Ovary (tissue), 9 donors: ENCODE measurements around the gene AGFG2. TPM values are rescaled to one million over a fixed set of nuclear protein-coding genes. Genes with fewer than 3 reads are reported as not detected.

ENCODE experiments used
- DNase-seq, 5 donors: peaks; one replicate each; pipeline ENCODE4 v3.0.0-alpha.2; 2019 to 2020
- H3K27ac ChIP-seq, 2 donors: fragments of 200-600 bp; one replicate each; pipeline versions ENCODE4 v1.5.1 to v1.8.0; 2019 to 2022
- H3K27me3 ChIP-seq: fragments of 200-600 bp; one replicate; pipeline ENCODE4 v1.8.0; 2022
- H3K36me3 ChIP-seq: fragments of 200-600 bp; sonication (generic); one replicate; pipeline ENCODE4 v1.5.1; 2019
- H3K4me1 ChIP-seq: one replicate; pipeline ENCODE4 v1.8.1; 2013; ENCODE audit warnings: mild to moderate bottlenecking, moderate library complexity; ENCODE audit not compliant: insufficient read depth
- H3K4me3 ChIP-seq: fragments of 200-600 bp; sonication (generic); one replicate; pipeline ENCODE4 v1.5.1; 2017
- H3K9me3 ChIP-seq, 2 donors: fragments of 200-600 bp in 1 of 2; sonication (generic) in 1 of 2; one replicate each; pipeline versions ENCODE4 v1.5.1 to v1.8.1; 2013 to 2019; ENCODE audit warnings: mild to moderate bottlenecking in 1 of 2, moderate library complexity in 1 of 2
- CTCF ChIP-seq, 3 donors: fragments of 450-650 bp in 2 of 3; fragments of 200-600 bp in 1 of 3; IDR thresholded peaks; one replicate each; pipeline versions ENCODE4 v1.5.1 to v1.8.0; 2016 to 2022; ENCODE audit warnings: antibody characterized with exemption in 3 of 3, mild to moderate bottlenecking in 1 of 3
- EP300 ChIP-seq: sonication (generic); formaldehyde crosslinking; IDR thresholded peaks from one replicate; pipeline ENCODE4 v1.6.1; 2017; ENCODE audit warnings: antibody characterized with exemption
- POLR2A ChIP-seq: fragments of 450-650 bp; IDR thresholded peaks from one replicate; pipeline ENCODE4 v1.6.1; 2017; ENCODE audit warnings: antibody characterized with exemption, mild to moderate bottlenecking, moderate library complexity
- WGBS, 3 donors: extraction: QIAGEN DNeasy Blood & Tissue Kit in 1 of 3; methylation state at CpG; one replicate each; pipeline versions ENCODE4 v1.1.5 to v1.1.7; 2013 to 2017; 5-methylcytosine and 5-hydroxymethylcytosine counted together
- intact Hi-C, 4 donors: fragments of 100-400 bp; cut with DNase I; formaldehyde crosslinking; loops; one replicate each; pipeline versions ENCODE4 v1.11.0 to v1.15.1; 2022 to 2023
- polyA plus RNA-seq, 2 donors: library from polyadenylated mRNA; stranded (reverse); fragments of 200-250 nt in 1 of 2; fragments of 350-450 nt in 1 of 2; fragmentation: Illumina TruSeq in 1 of 2; extraction: RNeasy Lipid Tissue Mini Kit (QIAGEN cat#74804) in 1 of 2; gene quantifications; one replicate each; pipeline ENCODE4 v1.2.3, GENCODE V29; 2013 to 2014
- total RNA-seq, 7 donors: library from RNA; depleted of rRNA in 2 of 7; stranded (reverse); fragments of >200 nt in 2 of 7; fragmentation: NEBNext Ultra II Directional in 3 of 7; extraction: Animal tissue kit (Norgen Biotek cat#: 25700) in 3 of 7; gene quantifications; one replicate each; pipeline versions ENCODE4 v1.1.0 to v1.2.4, GENCODE V29; 2016 to 2023
- donor health status: DM: no; HTN: no; CAD: no; lungs with moderate emphysema.
- donor health status: DM: no; HTN: no; CAD: no.
- donor health status: Bipolar disorder and iron deficiency.
- donor health status: DM: yes; HTN: yes; CAD: no.
- donor health status: DM: no; HTN: no; CAD: no.
- donor health status: DM: yes; HTN: yes; CAD: no.

AGFG2 gene
- total and polyA plus RNA-seq, 9 donors = 10.0 to 115 (median 55.9) TPM

- Histone ChIP-seq H3K27me3 (no peaks in the 10 kb centered on the region), H3K27ac (no peak overlapping the region), H3K4me3 (no peak overlapping the region), H3K36me3 (no peaks in the 10 kb centered on the region), H3K9me3 (no peaks in the 10 kb centered on the region), H3K4me1 (peaks cover 5% of the 10 kb centered on the region)
- DNase-seq = no peak
- intact Hi-C loops = no loop called here
- no peak for TF ChIP-seq EP300
- TF ChIP-seq CTCF (IDR thresholded peaks at IDR 0.05) = no peak
- TF ChIP-seq POLR2A = no peak
- 87 to 90% (median 88%) methylated on average over 9 of the region's 9 CpGs for WGBS, 3 donors
Observed at GRCh38 chr7:100513212-100513810, 25.7 kb upstream of the AGFG2 start.

- H3K27me3 ChIP-seq = no peaks in the 10 kb centered on the region
- DNase-seq = no peak
- intact Hi-C loops = no loop called here
- WGBS, 3 donors = 2 to 8% (median 3%) methylated on average over 2 of the region's 2 CpGs
- no peaks in the 10 kb centered on the region for H3K9me3 ChIP-seq
- TF ChIP-seq EP300 (no peak), CTCF (IDR thresholded peaks at IDR 0.05) (no peak), POLR2A (no peak)
- H3K36me3 ChIP-seq = no peaks in the 10 kb centered on the region
- no peak overlapping the region for H3K4me3 ChIP-seq
- no peak overlapping the region for H3K27ac ChIP-seq
- peaks cover 2% of the 10 kb centered on the region for H3K4me1 ChIP-seq
Observed at GRCh38 chr7:100515072-100515532, 23.9 kb upstream of the AGFG2 start.

GRCh38 chr7:100516135-100516812 is 22.7 kb upstream of the AGFG2 start:
- H3K27ac ChIP-seq = no peak overlapping the region
- no peak overlapping the region for H3K4me3 ChIP-seq
- TF ChIP-seq CTCF (IDR thresholded peaks at IDR 0.05) (no peak), EP300 (no peak), POLR2A (no peak)
- intact Hi-C loops = no loop called here
- peak in 4 of 5 donors; percentile 33 to 59 (median 40) for DNase-seq
- no peaks in the 10 kb centered on the region for H3K27me3 ChIP-seq
- WGBS, 3 donors = 9 to 15% (median 13%) methylated on average over 4 of the region's 4 CpGs
- H3K9me3 ChIP-seq = no peaks in the 10 kb centered on the region
- H3K36me3 ChIP-seq = no peaks in the 10 kb centered on the region
- H3K4me1 ChIP-seq = peaks cover 2% of the 10 kb centered on the region

GRCh38 chr7:100517305-100517704 is 21.7 kb upstream of the AGFG2 start:
- TF ChIP-seq POLR2A = no peak
- TF ChIP-seq EP300 = no peak
- no peak for TF ChIP-seq CTCF (IDR thresholded peaks at IDR 0.05)
- H3K36me3 ChIP-seq = no peaks in the 10 kb centered on the region
- no peak for DNase-seq
- intact Hi-C loops = no loop called here
- 72 to 83% (median 73%) methylated on average over 2 of the region's 2 CpGs for WGBS, 3 donors
- H3K4me1 ChIP-seq = peaks cover 2% of the 10 kb centered on the region
- H3K9me3 ChIP-seq = no peaks in the 10 kb centered on the region
- no peak overlapping the region for H3K27ac ChIP-seq
- H3K27me3 ChIP-seq = no peaks in the 10 kb centered on the region
- H3K4me3 ChIP-seq = no peak overlapping the region
